BLaER1 treated with 17β-estradiol and CSF1 and Interleukin-3, amounts not matched to agents 10 nM and 100 nM (cell line): ENCODE data around the gene BPIFB3.

Experiments used
- H3K27ac ChIP-seq, 11 experiments: shearing (Covaris generic); formaldehyde crosslinking; 2 replicates each; pipeline ENCODE4 v1.8.1; 2022
- H3K27me3 ChIP-seq, 11 experiments: shearing (Covaris generic); formaldehyde crosslinking; 2 replicates each; pipeline ENCODE4 v1.8.1; 2022
- H3K36me3 ChIP-seq, 11 experiments: shearing (Covaris generic); formaldehyde crosslinking; 2 replicates each; pipeline ENCODE4 v1.8.1; 2022
- H3K4me1 ChIP-seq, 10 experiments: shearing (Covaris generic); formaldehyde crosslinking; 2 replicates each; pipeline ENCODE4 v1.8.1; 2022
- H3K4me2 ChIP-seq, 11 experiments: shearing (Covaris generic); formaldehyde crosslinking; 2 replicates each; pipeline ENCODE4 v1.8.1; 2022
- H3K4me3 ChIP-seq, 10 experiments: shearing (Covaris generic); formaldehyde crosslinking; 2 replicates each; pipeline ENCODE4 v1.8.1; 2022
- H3K9ac ChIP-seq, 11 experiments: shearing (Covaris generic); formaldehyde crosslinking; 2 replicates each; pipeline ENCODE4 v1.8.1; 2022
- H3K9me3 ChIP-seq, 11 experiments: shearing (Covaris generic); formaldehyde crosslinking; replicated peaks in 1 of 11; 2 replicates each; pipeline ENCODE4 v1.8.1; 2022
- H4K20me1 ChIP-seq, 11 experiments: shearing (Covaris generic); formaldehyde crosslinking; 2 replicates each; pipeline ENCODE4 v1.8.1; 2022
- Cebpa-rat ChIP-seq, 11 experiments: shearing (Covaris generic); IDR thresholded peaks; 2 replicates each; pipeline ENCODE4 v1.8.1; 2022

BPIFB3 gene

GRCh38 chr20:33072813-33073212, 19.1 kb downstream of the BPIFB3 start:
- TF ChIP-seq Cebpa-rat (IDR thresholded peaks at IDR 0.05) = no peak
- H3K27ac ChIP-seq = no peak overlapping the region
- no peak overlapping the region for H3K4me2 ChIP-seq
- no peak overlapping the region for H3K9ac ChIP-seq
- H3K9me3 ChIP-seq = no peaks in the 10 kb centered on the region
- H3K27me3 ChIP-seq = no peaks in the 10 kb centered on the region
- H4K20me1 ChIP-seq = no peaks in the 10 kb centered on the region
- peaks cover 0 to 12% (median 5%) of the 10 kb centered on the region in 10 experiments; a peak in 13 of 20 replicates for H3K4me1 ChIP-seq
- H3K36me3 ChIP-seq = no peaks in the 10 kb centered on the region
- no peak overlapping the region for H3K4me3 ChIP-seq

- Histone ChIP-seq H3K27me3 (no peaks in the 10 kb centered on the region), H4K20me1 (no peaks in the 10 kb centered on the region), H3K4me1 (peaks cover 0 to 11% (median 6%) of the 10 kb centered on the region in 10 experiments; a peak in 8 of 20 replicates), H3K27ac (no peak overlapping the region), H3K9ac (no peak overlapping the region), H3K4me3 (no peak overlapping the region), H3K4me2 (no peak overlapping the region), H3K9me3 (no peaks in the 10 kb centered on the region), H3K36me3 (no peaks in the 10 kb centered on the region)
- TF ChIP-seq Cebpa-rat (IDR thresholded peaks at IDR 0.05) = no peak
Measured at GRCh38 chr20:33074675-33075074, 21.0 kb downstream of the BPIFB3 start.

GRCh38 chr20:33075281-33075680, 21.6 kb downstream of the BPIFB3 start:
- Histone ChIP-seq H3K36me3 (no peaks in the 10 kb centered on the region), H4K20me1 (no peaks in the 10 kb centered on the region), H3K9ac (no peak overlapping the region), H3K27ac (no peak overlapping the region), H3K4me1 (peaks cover 0 to 11% (median 6%) of the 10 kb centered on the region in 10 experiments; a peak in 8 of 20 replicates), H3K4me2 (no peak overlapping the region), H3K9me3 (no peaks in the 10 kb centered on the region), H3K27me3 (no peaks in the 10 kb centered on the region), H3K4me3 (no peak overlapping the region)
- TF ChIP-seq Cebpa-rat (IDR thresholded peaks at IDR 0.05) = no peak

GRCh38 chr20:33076662-33077372, 23.1 kb downstream of the BPIFB3 start:
- Histone ChIP-seq H3K27me3 (no peaks in the 10 kb centered on the region), H3K4me3 (no peak overlapping the region), H4K20me1 (no peaks in the 10 kb centered on the region), H3K36me3 (no peaks in the 10 kb centered on the region), H3K9ac (no peak overlapping the region), H3K9me3 (no peaks in the 10 kb centered on the region), H3K4me1 (peaks cover 0 to 11% (median 6%) of the 10 kb centered on the region in 10 experiments; a peak in 8 of 20 replicates), H3K27ac (no peak overlapping the region), H3K4me2 (no peak overlapping the region)
- no peak for TF ChIP-seq Cebpa-rat (IDR thresholded peaks at IDR 0.05)

GRCh38 chr20:33079259-33079658, 25.6 kb downstream of the BPIFB3 start, which contains the start of gene BPIFB4:
TSS of gene BPIFB4 (plus strand) at chr20:33079643. CDS start at chr20:33081527, 1,884 bp downstream.
- Histone ChIP-seq H3K27ac (no peak within 1 kb of the TSS; a peak in 1 of 22 replicates), H3K9ac (no peak within 1 kb of the TSS), H3K4me3 (no peak within 1 kb of the TSS), H3K4me2 (no peak within 1 kb of the TSS), H3K4me1 (peaks cover 0 to 11% (median 6%) of the 10 kb centered on the region in 10 experiments; a peak in 8 of 20 replicates), H3K27me3 (no peaks in the 10 kb centered on the region), H3K36me3 (no peaks in the 10 kb centered on the region), H4K20me1 (no peaks in the 10 kb centered on the region), H3K9me3 (no peaks in the 10 kb centered on the region)
- TF ChIP-seq Cebpa-rat (IDR thresholded peaks at IDR 0.05) = no peak

- Histone ChIP-seq H3K9ac (no peak overlapping the region), H3K4me1 (peaks cover 0 to 11% (median 6%) of the 10 kb centered on the region in 10 experiments; a peak in 8 of 20 replicates), H3K27ac (no peak overlapping the region), H3K27me3 (no peaks in the 10 kb centered on the region), H4K20me1 (no peaks in the 10 kb centered on the region), H3K36me3 (no peaks in the 10 kb centered on the region), H3K4me2 (no peak overlapping the region), H3K9me3 (no peaks in the 10 kb centered on the region), H3K4me3 (no peak overlapping the region)
- TF ChIP-seq Cebpa-rat (IDR thresholded peaks at IDR 0.05) = no peak
Measured at GRCh38 chr20:33081411-33082154, 27.9 kb downstream of the BPIFB3 start.

GRCh38 chr20:33082546-33082945, 28.8 kb downstream of the BPIFB3 start:
- Histone ChIP-seq H3K27ac (no peak overlapping the region), H3K27me3 (no peaks in the 10 kb centered on the region), H3K36me3 (no peaks in the 10 kb centered on the region), H3K9ac (no peak overlapping the region), H3K4me1 (peaks cover 0 to 7% (median 4%) of the 10 kb centered on the region in 10 experiments; a peak in 8 of 20 replicates), H3K4me3 (no peak overlapping the region), H3K9me3 (no peaks in the 10 kb centered on the region), H3K4me2 (no peak overlapping the region), H4K20me1 (no peaks in the 10 kb centered on the region)
- no peak for TF ChIP-seq Cebpa-rat (IDR thresholded peaks at IDR 0.05)

- Histone ChIP-seq H3K27me3 (no peaks in the 10 kb centered on the region), H4K20me1 (no peaks in the 10 kb centered on the region), H3K4me2 (no peak overlapping the region), H3K27ac (no peak overlapping the region), H3K9me3 (no peaks in the 10 kb centered on the region), H3K4me3 (no peak overlapping the region), H3K4me1 (no peaks in the 10 kb centered on the region), H3K36me3 (no peaks in the 10 kb centered on the region), H3K9ac (no peak overlapping the region)
- no peak for TF ChIP-seq Cebpa-rat (IDR thresholded peaks at IDR 0.05)
Measured at GRCh38 chr20:33083544-33084340, 30.0 kb downstream of the BPIFB3 start.

- H3K4me1 ChIP-seq = no peaks in the 10 kb centered on the region
- no peaks in the 10 kb centered on the region for H3K9me3 ChIP-seq
- H3K27me3 ChIP-seq = no peaks in the 10 kb centered on the region
- H4K20me1 ChIP-seq = no peaks in the 10 kb centered on the region
- no peak for TF ChIP-seq Cebpa-rat (IDR thresholded peaks at IDR 0.05)
- no peak overlapping the region for H3K9ac ChIP-seq
- no peak overlapping the region for H3K27ac ChIP-seq
- no peak overlapping the region for H3K4me2 ChIP-seq
- H3K36me3 ChIP-seq = no peaks in the 10 kb centered on the region
- no peak overlapping the region for H3K4me3 ChIP-seq
Measured at GRCh38 chr20:33084722-33085121, 31.0 kb downstream of the BPIFB3 start.
